Endodermal cell (in vitro differentiated cells): Measurements from ENCODE around the gene CASP12. TPM values are rescaled to one million over a fixed set of nuclear protein-coding genes. Genes with fewer than 3 reads are reported as not detected.

Experiments used
- DNase-seq: peaks from one replicate; pipeline ENCODE4 v3.0.0-alpha.2; 2017
- H3K27ac ChIP-seq: 2 replicates; pipeline ENCODE4 v1.5.1; 2013; ENCODE audit warnings: mild to moderate bottlenecking, low read depth, low read length, moderate library complexity
- H3K27me3 ChIP-seq: 2 replicates; pipeline ENCODE4 v1.6.1; 2013; ENCODE audit warnings: mild to moderate bottlenecking, low read length, moderate library complexity; ENCODE audit not compliant: insufficient read depth, control insufficient read depth, poor library complexity, severe bottlenecking
- H3K36me3 ChIP-seq: 2 replicates; pipeline ENCODE4 v1.7.0; 2013; ENCODE audit warnings: mild to moderate bottlenecking, low read length, moderate library complexity; ENCODE audit not compliant: control insufficient read depth, insufficient read depth
- H3K4me1 ChIP-seq: one replicate; pipeline ENCODE4 v1.7.0; 2013; ENCODE audit warnings: low read length; ENCODE audit not compliant: control insufficient read depth, insufficient read depth
- H3K4me3 ChIP-seq: 2 replicates; pipeline ENCODE4 v1.5.1; 2013; ENCODE audit warnings: mild to moderate bottlenecking, low read length, moderate library complexity
- H3K9ac ChIP-seq: 2 replicates; pipeline ENCODE4 v1.6.1; 2013; ENCODE audit warnings: mild to moderate bottlenecking, low read length, moderate library complexity; ENCODE audit not compliant: poor library complexity, severe bottlenecking; ENCODE audit errors: extremely low read depth
- H3K9me3 ChIP-seq: 2 replicates; pipeline ENCODE4 v1.6.1; 2013; ENCODE audit warnings: mild to moderate bottlenecking, low read length, moderate library complexity; ENCODE audit not compliant: control insufficient read depth
- H3K27ac Mint-ChIP-seq: 2 replicates; pipeline ENCODE4 v1.8.0; 2020; ENCODE audit warnings: mixed read lengths
- H3K27me3 Mint-ChIP-seq: 2 replicates; pipeline ENCODE4 v1.8.0; 2021; ENCODE audit warnings: mild to moderate bottlenecking, mixed read lengths; ENCODE audit not compliant: insufficient read depth
- H3K36me3 Mint-ChIP-seq: 2 replicates; pipeline ENCODE4 v1.8.0; 2020; ENCODE audit warnings: low read depth, mixed read lengths
- H3K4me1 Mint-ChIP-seq: 2 replicates; pipeline ENCODE4 v1.8.0; 2020; ENCODE audit warnings: mixed read lengths
- H3K4me3 Mint-ChIP-seq: 2 replicates; pipeline ENCODE4 v1.8.0; 2020; ENCODE audit warnings: mild to moderate bottlenecking, moderate library complexity, mixed read lengths
- H3K9me3 Mint-ChIP-seq: 2 replicates; pipeline ENCODE4 v1.8.0; 2020; ENCODE audit warnings: mild to moderate bottlenecking, mixed read lengths
- CTCF ChIP-seq: fragments of 200-600 bp; sonication (generic); conservative IDR thresholded peaks from 2 replicates; pipeline ENCODE4 v1.5.0; 2021; ENCODE audit warnings: antibody characterized with exemption, mild to moderate bottlenecking
- WGBS, 2 experiments: methylation state at CpG; one replicate each; pipeline versions ENCODE4 v1.1.5 to v1.1.7; 2013; ENCODE audit warnings: missing lambda C conversion rate in 2 of 2, mixed read lengths in 1 of 2; ENCODE audit not compliant: insufficient coverage in 1 of 2, insufficient read length in 1 of 2; 5-methylcytosine and 5-hydroxymethylcytosine counted together
- total RNA-seq, 2 donors: library from RNA; stranded (reverse); fragmentation: NEBNext Ultra II Directional in 1 of 2; extraction: Animal tissue kit (Norgen Biotek cat#: 25700) in 1 of 2; gene quantifications; 2 replicates in 1 of 2; 3 replicates in 1 of 2; pipeline ENCODE4 v1.2.1, GENCODE V29; 2021

The CASP12 gene
- total RNA-seq, 2 donors from 2014 or later, result not detected

GRCh38 chr11:104844451-104844850 lies 53.8 kb downstream of the CASP12 start:
- no CpG with 5 or more reads among the region's 1 CpG for WGBS, 2 experiments
- no peaks in the 10 kb centered on the region for H3K9me3 ChIP-seq
- H3K9ac ChIP-seq, result no peak overlapping the region
- no peaks in the 10 kb centered on the region for H3K36me3 Mint-ChIP-seq
- H3K4me3 Mint-ChIP-seq, result no peak overlapping the region
- no peaks in the 10 kb centered on the region for H3K4me1 ChIP-seq
- no peak overlapping the region for H3K27ac ChIP-seq
- no peak overlapping the region for H3K27ac Mint-ChIP-seq
- no peaks in the 10 kb centered on the region for H3K27me3 ChIP-seq
- H3K4me3 ChIP-seq, result no peak overlapping the region
- no peak for DNase-seq
- no peak for TF ChIP-seq CTCF
- H3K36me3 ChIP-seq, result no peaks in the 10 kb centered on the region
- no peaks in the 10 kb centered on the region for H3K4me1 Mint-ChIP-seq
- H3K27me3 Mint-ChIP-seq, result no peaks in the 10 kb centered on the region
- no peaks in the 10 kb centered on the region for H3K9me3 Mint-ChIP-seq

- H3K27ac ChIP-seq, result no peak overlapping the region
- Mint-ChIP-seq H3K4me1 (no peaks in the 10 kb centered on the region), H3K27me3 (no peaks in the 10 kb centered on the region), H3K36me3 (no peaks in the 10 kb centered on the region), H3K9me3 (peaks cover 3% of the 10 kb centered on the region), H3K27ac (no peak overlapping the region), H3K4me3 (no peak overlapping the region)
- DNase-seq, result no peak
- H3K4me1 ChIP-seq, result no peaks in the 10 kb centered on the region
- no peak overlapping the region for H3K4me3 ChIP-seq
- no peaks in the 10 kb centered on the region for H3K27me3 ChIP-seq
- WGBS, 2 experiments, result 83 to 91% methylated on average over 2 to 4 of the region's 4 CpGs
- no peaks in the 10 kb centered on the region for H3K9me3 ChIP-seq
- TF ChIP-seq CTCF, result no peak
- no peaks in the 10 kb centered on the region for H3K36me3 ChIP-seq
- no peak overlapping the region for H3K9ac ChIP-seq
Observed at GRCh38 chr11:104843150-104843836, 55.0 kb downstream of the CASP12 start.

GRCh38 chr11:104841973-104842525 lies 56.2 kb downstream of the CASP12 start:
- Mint-ChIP-seq H3K27me3 (no peaks in the 10 kb centered on the region), H3K4me3 (no peak overlapping the region), H3K4me1 (no peaks in the 10 kb centered on the region), H3K27ac (no peak overlapping the region), H3K36me3 (no peaks in the 10 kb centered on the region), H3K9me3 (peaks cover 3% of the 10 kb centered on the region)
- 100% methylated on average over 2 of the region's 2 CpGs; no CpG with 5 or more reads in 1 of the 2 experiments for WGBS, 2 experiments
- H3K9ac ChIP-seq, result no peak overlapping the region
- TF ChIP-seq CTCF, result no peak
- no peaks in the 10 kb centered on the region for H3K36me3 ChIP-seq
- no peaks in the 10 kb centered on the region for H3K27me3 ChIP-seq
- H3K4me3 ChIP-seq, result no peak overlapping the region
- no peaks in the 10 kb centered on the region for H3K4me1 ChIP-seq
- H3K9me3 ChIP-seq, result no peaks in the 10 kb centered on the region
- DNase-seq, result no peak
- no peak overlapping the region for H3K27ac ChIP-seq
